Lower lobe of right lung (tissue), 2 donors: ENCODE data around the gene LRRC37B. TPM values are rescaled to one million over a fixed set of nuclear protein-coding genes. Genes with fewer than 3 reads are reported as not detected.
"Not testable (repeated sequence)": the region's sequence is repeated elsewhere in the genome, so short reads cannot be mapped to it uniquely, and the experiment has no call there.

ENCODE experiments used
- ATAC-seq, 2 donors: fragments of 200-7000 bp; cut with Tn5 transposase; one replicate each; pipeline ENCODE4 v1.9.1; 2020 to 2022; ENCODE audit warnings: mild to moderate bottlenecking in 2 of 2, moderate library complexity in 2 of 2
- DNase-seq: peaks from one replicate; pipeline ENCODE4 v3.0.0-alpha.2; 2020
- H3K27ac ChIP-seq: fragments of 200-600 bp; one replicate; pipeline ENCODE4 v1.8.0; 2022
- H3K27me3 ChIP-seq: fragments of 200-600 bp; one replicate; pipeline ENCODE4 v1.8.0; 2022; ENCODE audit warnings: low read depth
- H3K36me3 ChIP-seq: fragments of 200-600 bp; one replicate; pipeline ENCODE4 v1.8.0; 2022; ENCODE audit warnings: mild to moderate bottlenecking
- H3K4me1 ChIP-seq: fragments of 200-600 bp; one replicate; pipeline ENCODE4 v1.8.0; 2022
- H3K4me3 ChIP-seq: fragments of 200-600 bp; one replicate; pipeline ENCODE4 v1.8.0; 2022; ENCODE audit warnings: mild to moderate bottlenecking
- H3K9me3 ChIP-seq: fragments of 200-600 bp; one replicate; pipeline ENCODE4 v1.8.0; 2022
- CTCF ChIP-seq: fragments of 200-600 bp; IDR thresholded peaks from one replicate; pipeline ENCODE4 v1.8.0; 2022; ENCODE audit warnings: antibody characterized with exemption, mild to moderate bottlenecking
- intact Hi-C: fragments of 100-400 bp; cut with DNase I; formaldehyde crosslinking; loops from one replicate; pipeline ENCODE4 v1.11.0; 2022
- total RNA-seq: library from RNA; stranded (reverse); fragmentation: NEBNext Ultra II Directional; extraction: Animal tissue kit (Norgen Biotek cat#: 25700); gene quantifications from one replicate; pipeline ENCODE4 v1.2.1, GENCODE V29; 2021
- donor health status: DM: no; HTN: yes; CAD: no; lungs with severe emphysema.

LRRC37B gene
- total RNA-seq, 1 donor from 2014 or later: 19.1 TPM

DNA sequence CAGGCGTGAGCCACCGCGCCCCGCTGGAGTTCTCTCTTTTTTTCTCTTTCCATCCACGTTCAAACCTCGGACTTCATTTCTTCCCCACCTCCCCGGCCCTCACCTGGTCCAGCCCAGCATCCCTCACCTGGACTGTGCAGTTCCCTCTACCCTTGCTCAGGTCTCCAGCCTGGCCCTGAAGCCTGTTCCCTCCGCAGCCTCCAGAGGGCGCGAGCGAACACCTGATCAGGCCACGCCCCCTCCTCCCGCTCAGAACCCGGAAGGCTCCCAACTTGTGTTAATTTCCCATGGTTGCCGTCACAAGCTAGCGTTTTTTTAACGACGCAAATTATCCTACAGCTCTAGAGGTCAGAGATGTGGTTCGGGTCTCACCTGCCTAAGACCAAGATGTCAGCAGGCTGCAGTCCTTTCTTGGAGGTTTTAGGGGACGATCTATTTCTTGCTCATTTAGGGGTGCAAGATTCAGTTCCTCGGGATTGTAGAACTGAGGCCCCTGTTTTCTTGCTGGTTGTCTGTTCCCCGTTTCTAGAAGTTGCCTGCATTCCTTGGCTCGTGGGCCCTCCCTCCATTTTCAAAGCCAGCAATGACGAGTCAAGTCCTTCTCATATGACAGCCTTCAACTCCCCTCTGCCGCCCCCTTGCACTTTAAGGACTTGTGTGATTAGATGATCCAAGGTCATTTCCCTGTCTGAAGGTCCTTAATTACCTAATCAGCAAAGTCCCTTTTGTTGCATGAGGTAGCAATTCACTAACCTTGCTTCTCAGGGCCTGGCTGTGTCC is 59.9 kb downstream of the LRRC37B start:
- H3K27ac ChIP-seq, H3K4me1 ChIP-seq, intact Hi-C loops, H3K27me3 ChIP-seq, H3K36me3 ChIP-seq, H3K9me3 ChIP-seq: not testable (repeated sequence)
- ATAC-seq: peak; percentile 97 to 98
- peak; percentile 43 for TF ChIP-seq CTCF
- peak overlapping the region; percentile 17 for H3K4me3 ChIP-seq
- DNase-seq: peak; percentile 86

DNA sequence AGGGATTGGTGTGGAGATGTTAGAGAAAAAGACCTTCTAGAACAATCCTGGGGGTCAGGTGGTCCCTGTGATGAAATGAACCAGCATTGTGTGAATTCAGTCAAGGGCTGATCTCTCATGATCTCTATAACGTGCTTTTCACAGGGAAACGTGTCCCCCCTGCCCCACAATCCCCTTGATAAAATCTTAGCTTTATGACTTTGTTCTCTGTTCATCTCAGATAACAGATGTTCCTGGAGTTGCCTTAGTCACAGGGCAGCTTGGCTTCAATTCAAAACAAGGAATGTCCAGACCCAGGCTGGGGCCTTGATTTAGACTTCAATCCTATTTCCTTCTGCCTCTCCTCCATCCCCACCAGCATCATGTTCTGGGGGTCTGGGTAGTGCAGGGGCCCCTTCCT is 61.9 kb downstream of the LRRC37B start:
- H3K4me1 ChIP-seq, H3K36me3 ChIP-seq, H3K27ac ChIP-seq, H3K4me3 ChIP-seq, H3K9me3 ChIP-seq, intact Hi-C loops, DNase-seq, H3K27me3 ChIP-seq, ATAC-seq: not testable (repeated sequence)

- H3K4me3 ChIP-seq, DNase-seq, H3K9me3 ChIP-seq, H3K36me3 ChIP-seq, ATAC-seq, H3K4me1 ChIP-seq, H3K27me3 ChIP-seq, H3K27ac ChIP-seq, intact Hi-C loops: not testable (repeated sequence)
These were observed 64.8 kb downstream of the LRRC37B start for GRCh38 chr17:32071961-32072360.

GRCh38 chr17:32073131-32073530 is 65.9 kb downstream of the LRRC37B start:
- DNase-seq, intact Hi-C loops, H3K9me3 ChIP-seq, H3K27ac ChIP-seq, H3K36me3 ChIP-seq, H3K4me3 ChIP-seq, ATAC-seq, H3K4me1 ChIP-seq, H3K27me3 ChIP-seq: not testable (repeated sequence)

DNA sequence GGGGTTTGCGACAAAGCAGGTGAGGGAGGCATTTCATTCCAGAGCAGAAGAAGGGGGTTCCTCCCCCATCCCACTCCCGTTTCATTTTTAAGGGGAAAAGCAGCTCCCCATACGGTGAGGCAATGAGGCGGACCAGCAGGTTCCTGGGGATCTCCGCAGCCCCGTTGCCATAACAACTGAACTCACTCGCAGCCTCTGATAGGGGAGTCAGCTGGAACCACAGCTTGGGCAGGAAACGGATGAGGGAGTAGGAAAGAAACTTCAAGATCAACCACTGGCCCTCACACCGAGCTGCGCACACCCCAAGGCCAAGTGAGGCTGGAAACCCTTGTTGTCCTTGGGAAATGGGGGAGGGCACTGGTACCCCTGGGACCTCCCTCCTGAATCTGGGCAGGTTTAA is 72.6 kb downstream of the LRRC37B start:
- H3K27ac ChIP-seq, H3K4me1 ChIP-seq, H3K4me3 ChIP-seq, H3K36me3 ChIP-seq, intact Hi-C loops, H3K9me3 ChIP-seq, DNase-seq, H3K27me3 ChIP-seq: not testable (repeated sequence)
- peak in 1 of 2 donors; percentile 25 for ATAC-seq

- intact Hi-C loops, H3K27ac ChIP-seq, H3K27me3 ChIP-seq, H3K36me3 ChIP-seq, DNase-seq, H3K9me3 ChIP-seq, H3K4me1 ChIP-seq: not testable (repeated sequence)
- H3K4me3 ChIP-seq: peak overlapping the region; percentile 43
- peak; percentile 32 to 53 for ATAC-seq
These were observed 76.4 kb downstream of the LRRC37B start for GRCh38 chr17:32083550-32083979.

- DNase-seq, H3K9me3 ChIP-seq, H3K27ac ChIP-seq, H3K36me3 ChIP-seq, H3K4me1 ChIP-seq, H3K27me3 ChIP-seq, intact Hi-C loops: not testable (repeated sequence)
- H3K4me3 ChIP-seq: peak overlapping the region; percentile 43
- peak; percentile 63 to 71 for ATAC-seq
These were observed 77.1 kb downstream of the LRRC37B start for GRCh38 chr17:32084003-32084941.

GRCh38 chr17:32084942-32085829 is 78.0 kb downstream of the LRRC37B start:
- H3K4me1 ChIP-seq, DNase-seq, H3K9me3 ChIP-seq, H3K27me3 ChIP-seq, H3K27ac ChIP-seq, H3K4me3 ChIP-seq, intact Hi-C loops, H3K36me3 ChIP-seq: not testable (repeated sequence)
- peak; percentile 31 to 36 for ATAC-seq

DNA sequence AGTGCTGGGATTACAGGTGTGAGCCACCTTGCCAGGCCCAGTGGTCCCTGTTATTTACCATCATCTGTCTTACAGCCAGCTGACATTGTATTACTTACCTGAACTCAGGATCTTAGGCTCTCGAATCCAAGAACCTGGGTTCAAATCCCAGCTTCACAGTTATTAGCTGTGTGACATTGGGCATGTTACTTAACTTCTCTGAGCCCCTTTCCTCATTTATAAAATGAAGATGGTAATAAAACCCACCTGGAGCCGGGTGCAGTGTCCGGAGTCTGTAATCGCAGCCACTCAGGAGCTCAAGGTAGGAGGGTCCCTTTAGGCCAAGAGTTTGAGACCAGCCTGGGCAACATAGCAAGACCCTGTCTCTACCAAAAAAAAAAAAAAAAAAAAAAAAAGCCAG is 79.7 kb downstream of the LRRC37B start:
- ATAC-seq, H3K9me3 ChIP-seq, H3K27me3 ChIP-seq, H3K36me3 ChIP-seq, H3K4me3 ChIP-seq, DNase-seq, intact Hi-C loops, H3K27ac ChIP-seq, H3K4me1 ChIP-seq: not testable (repeated sequence)

GRCh38 chr17:32092062-32092461 is 84.9 kb downstream of the LRRC37B start:
- H3K4me1 ChIP-seq, ATAC-seq, H3K9me3 ChIP-seq, intact Hi-C loops, DNase-seq, H3K4me3 ChIP-seq, H3K27me3 ChIP-seq, H3K27ac ChIP-seq, H3K36me3 ChIP-seq: not testable (repeated sequence)
